ENCODE results near the gene USP48.

The USP48 gene

DNA sequence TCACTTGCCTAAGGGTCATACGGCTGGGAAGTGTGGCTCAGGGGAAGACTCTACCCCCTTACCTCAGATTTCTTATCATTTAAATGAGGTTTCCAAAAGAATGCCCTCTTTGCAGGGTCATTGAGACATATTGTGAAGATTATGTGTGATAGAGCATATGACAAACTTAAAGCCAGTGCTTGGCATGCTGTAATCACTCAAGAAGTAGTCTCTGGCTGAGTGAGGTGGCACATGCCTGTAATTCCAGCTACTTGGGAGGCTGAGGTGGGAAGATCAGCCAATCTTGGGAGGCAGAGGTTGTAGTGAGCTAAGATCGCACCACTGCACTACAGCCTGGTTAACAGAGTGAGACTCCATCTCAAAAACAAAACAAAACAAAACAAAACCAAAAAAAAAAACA lies 21.6 kb upstream of the USP48 start:
- Histone ChIP-seq H3K36me3 (ENCODE audit: control insufficient read depth in 2 of 2, insufficient read depth in 1 of 2, low read length in 2 of 2) (no peaks in the 10 kb centered on the region), H3K27ac (ENCODE audit: extremely low read depth, low read depth, low read length) (no peak overlapping the region), H3K9me3 (ENCODE audit: control insufficient read depth, insufficient read depth, low read depth, low read length) (no peaks in the 10 kb centered on the region), H3K4me3 (ENCODE audit: low read depth, low read length) (no peak overlapping the region), H3K4me1 (ENCODE audit: control insufficient read depth, insufficient read depth, low read length) (no peaks in the 10 kb centered on the region)
- CTCF ChIA-PET: no interaction called here
- TF ChIP-seq ZNF140 (tag by site-specific recombination; IDR thresholded peaks at IDR 0.05) (no peak), ZNF670 (tag by site-specific recombination; IDR thresholded peaks at IDR 0.05; ENCODE audit: low read depth) (no peak), ZNF514 (tag by site-specific recombination; IDR thresholded peaks at IDR 0.05) (no peak), CTCF (tag by site-specific recombination; IDR thresholded peaks at IDR 0.05) (no peak), ZNF274 (IDR thresholded peaks at IDR 0.05; ENCODE audit: low read length) (no peak), ZNF274 (tag by site-specific recombination; IDR thresholded peaks at IDR 0.05; ENCODE audit: borderline replicate concordance) (no peak), ZEB2 (tag by site-specific recombination; IDR thresholded peaks at IDR 0.05) (no peak), ZNF280D (tag by site-specific recombination; IDR thresholded peaks at IDR 0.05) (no peak), ZNF148 (tag by site-specific recombination; IDR thresholded peaks at IDR 0.05; ENCODE audit: borderline replicate concordance) (no peak), ZNF530 (tag by site-specific recombination; IDR thresholded peaks at IDR 0.05; ENCODE audit: low read depth) (no peak), ZNF221 (tag by site-specific recombination; IDR thresholded peaks at IDR 0.05; ENCODE audit: borderline replicate concordance) (no peak), ZNF324 (tag by site-specific recombination; IDR thresholded peaks at IDR 0.05) (no peak), ZNF501 (tag by site-specific recombination; IDR thresholded peaks at IDR 0.05) (no peak), ZNF426 (tag by site-specific recombination; IDR thresholded peaks at IDR 0.05) (no peak), ZNF138 (tag by site-specific recombination; IDR thresholded peaks at IDR 0.05; ENCODE audit: borderline replicate concordance) (no peak)
- TF ChIP-seq, protein P1, sequence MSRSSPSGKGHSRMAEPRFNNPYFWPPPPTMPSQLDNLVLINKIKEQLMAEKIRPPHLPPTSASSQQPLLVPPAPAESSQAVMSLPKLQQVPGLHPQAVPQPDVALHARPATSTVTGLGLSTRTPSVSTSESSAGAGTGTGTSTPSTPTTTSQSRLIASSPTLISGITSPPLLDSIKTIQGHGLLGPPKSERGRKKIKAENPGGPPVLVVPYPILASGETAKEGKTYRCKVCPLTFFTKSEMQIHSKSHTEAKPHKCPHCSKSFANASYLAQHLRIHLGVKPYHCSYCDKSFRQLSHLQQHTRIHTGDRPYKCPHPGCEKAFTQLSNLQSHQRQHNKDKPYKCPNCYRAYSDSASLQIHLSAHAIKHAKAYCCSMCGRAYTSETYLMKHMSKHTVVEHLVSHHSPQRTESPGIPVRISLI (tag by site-specific recombination; IDR thresholded peaks at IDR 0.05): no peak
- TF ChIP-seq, protein P2, sequence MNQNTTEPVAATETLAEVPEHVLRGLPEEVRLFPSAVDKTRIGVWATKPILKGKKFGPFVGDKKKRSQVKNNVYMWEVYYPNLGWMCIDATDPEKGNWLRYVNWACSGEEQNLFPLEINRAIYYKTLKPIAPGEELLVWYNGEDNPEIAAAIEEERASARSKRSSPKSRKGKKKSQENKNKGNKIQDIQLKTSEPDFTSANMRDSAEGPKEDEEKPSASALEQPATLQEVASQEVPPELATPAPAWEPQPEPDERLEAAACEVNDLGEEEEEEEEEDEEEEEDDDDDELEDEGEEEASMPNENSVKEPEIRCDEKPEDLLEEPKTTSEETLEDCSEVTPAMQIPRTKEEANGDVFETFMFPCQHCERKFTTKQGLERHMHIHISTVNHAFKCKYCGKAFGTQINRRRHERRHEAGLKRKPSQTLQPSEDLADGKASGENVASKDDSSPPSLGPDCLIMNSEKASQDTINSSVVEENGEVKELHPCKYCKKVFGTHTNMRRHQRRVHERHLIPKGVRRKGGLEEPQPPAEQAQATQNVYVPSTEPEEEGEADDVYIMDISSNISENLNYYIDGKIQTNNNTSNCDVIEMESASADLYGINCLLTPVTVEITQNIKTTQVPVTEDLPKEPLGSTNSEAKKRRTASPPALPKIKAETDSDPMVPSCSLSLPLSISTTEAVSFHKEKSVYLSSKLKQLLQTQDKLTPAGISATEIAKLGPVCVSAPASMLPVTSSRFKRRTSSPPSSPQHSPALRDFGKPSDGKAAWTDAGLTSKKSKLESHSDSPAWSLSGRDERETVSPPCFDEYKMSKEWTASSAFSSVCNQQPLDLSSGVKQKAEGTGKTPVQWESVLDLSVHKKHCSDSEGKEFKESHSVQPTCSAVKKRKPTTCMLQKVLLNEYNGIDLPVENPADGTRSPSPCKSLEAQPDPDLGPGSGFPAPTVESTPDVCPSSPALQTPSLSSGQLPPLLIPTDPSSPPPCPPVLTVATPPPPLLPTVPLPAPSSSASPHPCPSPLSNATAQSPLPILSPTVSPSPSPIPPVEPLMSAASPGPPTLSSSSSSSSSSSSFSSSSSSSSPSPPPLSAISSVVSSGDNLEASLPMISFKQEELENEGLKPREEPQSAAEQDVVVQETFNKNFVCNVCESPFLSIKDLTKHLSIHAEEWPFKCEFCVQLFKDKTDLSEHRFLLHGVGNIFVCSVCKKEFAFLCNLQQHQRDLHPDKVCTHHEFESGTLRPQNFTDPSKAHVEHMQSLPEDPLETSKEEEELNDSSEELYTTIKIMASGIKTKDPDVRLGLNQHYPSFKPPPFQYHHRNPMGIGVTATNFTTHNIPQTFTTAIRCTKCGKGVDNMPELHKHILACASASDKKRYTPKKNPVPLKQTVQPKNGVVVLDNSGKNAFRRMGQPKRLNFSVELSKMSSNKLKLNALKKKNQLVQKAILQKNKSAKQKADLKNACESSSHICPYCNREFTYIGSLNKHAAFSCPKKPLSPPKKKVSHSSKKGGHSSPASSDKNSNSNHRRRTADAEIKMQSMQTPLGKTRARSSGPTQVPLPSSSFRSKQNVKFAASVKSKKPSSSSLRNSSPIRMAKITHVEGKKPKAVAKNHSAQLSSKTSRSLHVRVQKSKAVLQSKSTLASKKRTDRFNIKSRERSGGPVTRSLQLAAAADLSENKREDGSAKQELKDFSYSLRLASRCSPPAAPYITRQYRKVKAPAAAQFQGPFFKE (tag by site-specific recombination; IDR thresholded peaks at IDR 0.05; ENCODE audit: borderline replicate concordance): no peak
- TF ChIP-seq, protein P3, sequence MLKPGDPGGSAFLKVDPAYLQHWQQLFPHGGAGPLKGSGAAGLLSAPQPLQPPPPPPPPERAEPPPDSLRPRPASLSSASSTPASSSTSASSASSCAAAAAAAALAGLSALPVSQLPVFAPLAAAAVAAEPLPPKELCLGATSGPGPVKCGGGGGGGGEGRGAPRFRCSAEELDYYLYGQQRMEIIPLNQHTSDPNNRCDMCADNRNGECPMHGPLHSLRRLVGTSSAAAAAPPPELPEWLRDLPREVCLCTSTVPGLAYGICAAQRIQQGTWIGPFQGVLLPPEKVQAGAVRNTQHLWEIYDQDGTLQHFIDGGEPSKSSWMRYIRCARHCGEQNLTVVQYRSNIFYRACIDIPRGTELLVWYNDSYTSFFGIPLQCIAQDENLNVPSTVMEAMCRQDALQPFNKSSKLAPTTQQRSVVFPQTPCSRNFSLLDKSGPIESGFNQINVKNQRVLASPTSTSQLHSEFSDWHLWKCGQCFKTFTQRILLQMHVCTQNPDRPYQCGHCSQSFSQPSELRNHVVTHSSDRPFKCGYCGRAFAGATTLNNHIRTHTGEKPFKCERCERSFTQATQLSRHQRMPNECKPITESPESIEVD (tag by site-specific recombination; IDR thresholded peaks at IDR 0.05): no peak
- POLR2A ChIA-PET: no interaction called here
